Measurements from ENCODE around the gene CAB39.

DNA sequence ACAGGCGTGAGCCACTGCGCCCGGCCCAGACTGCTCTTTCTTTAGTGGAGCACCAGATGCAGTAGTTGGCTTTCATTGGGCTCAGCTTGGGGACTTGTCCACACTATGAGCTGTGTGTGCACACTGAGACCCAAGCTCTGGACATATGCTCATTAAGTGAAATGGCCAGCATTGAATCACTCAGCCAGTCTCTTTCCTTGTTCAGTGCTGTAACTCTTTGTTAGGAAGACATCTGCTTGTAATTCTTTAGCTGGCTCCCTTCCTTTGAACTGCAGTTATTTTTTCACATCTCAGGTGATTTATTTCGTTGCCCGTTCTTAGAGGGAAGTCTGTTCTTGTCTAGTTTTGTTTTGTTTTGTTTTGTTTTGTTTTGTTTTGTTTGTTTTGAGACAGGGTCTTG, 70.5 kb downstream of the CAB39 start:
- no peak for TF ChIP-seq L3MBTL2 (conservative IDR thresholded peaks at IDR 0.05)
- TF ChIP-seq HDGF (IDR thresholded peaks at IDR 0.05; ENCODE audit: borderline replicate concordance), result no peak
- no peak for TF ChIP-seq PKNOX1 (IDR thresholded peaks at IDR 0.05)
- no peak for TF ChIP-seq FOXA1 (IDR thresholded peaks at IDR 0.05)
- no peak for TF ChIP-seq FOXK2 (IDR thresholded peaks at IDR 0.05)
- no peak for TF ChIP-seq SUZ12 (IDR thresholded peaks at IDR 0.05)
